Measurements from ENCODE around the gene CLBA1.

- TF ChIP-seq CTCF (IDR thresholded peaks at IDR 0.05; ENCODE audit: low read depth, low read length) (no peak), EZH2phosphoT487 (IDR thresholded peaks at IDR 0.05; ENCODE audit: low read depth) (no peak)
Measured at GRCh38 chr14:104991896-104992230, 6.3 kb downstream of the CLBA1 start.
